GM19328 (cell line): ENCODE results near the gene TRABD2B.
A peak's percentile ranks its signal among the peaks of the same experiment; 100 is the strongest.

Source experiments
- ATAC-seq: cut with Tn5 transposase; IDR thresholded peaks from one replicate; pipeline ENCODE4 v1.9.1; 2021; ENCODE audit warnings: mild to moderate bottlenecking, moderate library complexity; ENCODE audit not compliant: unreplicated experiment

TRABD2B gene

DNA sequence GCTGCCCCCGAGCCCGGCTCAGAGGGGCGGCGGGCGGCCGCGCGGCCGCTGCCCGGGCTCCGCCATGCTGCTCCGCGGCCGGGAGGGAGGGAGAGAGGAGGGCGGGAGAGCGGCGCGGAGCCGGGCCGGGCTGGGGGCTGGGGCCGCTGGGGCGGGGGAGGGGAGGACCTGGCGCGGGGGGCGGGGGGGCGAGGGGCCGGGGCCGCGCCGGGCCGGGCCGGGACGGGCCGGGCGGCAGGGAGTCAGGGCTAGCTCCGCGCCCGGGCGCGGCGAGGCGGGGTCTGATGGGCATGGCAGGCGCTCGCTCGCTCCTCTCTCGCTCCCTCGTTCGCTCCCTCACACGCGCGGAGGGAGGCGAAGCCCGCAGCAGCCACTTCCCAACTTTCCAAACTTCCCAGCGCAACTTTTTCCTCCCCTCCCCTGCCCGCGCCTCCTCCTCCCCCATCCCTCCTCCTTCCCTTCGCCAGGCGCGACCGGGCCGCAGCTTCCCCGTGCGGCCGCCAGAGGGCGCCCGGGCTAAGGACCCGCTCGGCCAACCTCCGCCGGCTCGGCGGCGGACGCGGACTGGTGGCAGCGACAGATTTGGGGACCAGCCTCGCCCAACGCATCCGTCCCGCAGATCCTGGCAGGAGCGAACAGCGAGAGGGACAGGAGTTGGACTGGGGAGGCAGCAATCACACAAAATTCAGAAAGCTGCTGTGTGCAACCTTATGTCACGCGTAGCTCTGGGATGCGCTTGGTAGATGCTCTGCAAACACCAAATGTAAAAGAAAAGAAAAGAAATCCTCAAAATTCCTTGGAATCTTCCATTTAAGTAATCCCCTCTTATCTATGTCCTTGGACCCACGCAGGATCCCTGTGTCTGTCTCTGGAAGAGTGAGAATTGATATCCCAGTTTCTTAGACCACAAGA, at the start of gene TRABD2B:
Gene TRABD2B, minus strand, starts transcription at position 97 of the 912 bp plus-strand sequence.
- peak; percentile 72 for ATAC-seq

- no peak for ATAC-seq
These were observed 47.1 kb upstream of the TRABD2B start for GRCh38 chr1:48044311-48044710.

DNA sequence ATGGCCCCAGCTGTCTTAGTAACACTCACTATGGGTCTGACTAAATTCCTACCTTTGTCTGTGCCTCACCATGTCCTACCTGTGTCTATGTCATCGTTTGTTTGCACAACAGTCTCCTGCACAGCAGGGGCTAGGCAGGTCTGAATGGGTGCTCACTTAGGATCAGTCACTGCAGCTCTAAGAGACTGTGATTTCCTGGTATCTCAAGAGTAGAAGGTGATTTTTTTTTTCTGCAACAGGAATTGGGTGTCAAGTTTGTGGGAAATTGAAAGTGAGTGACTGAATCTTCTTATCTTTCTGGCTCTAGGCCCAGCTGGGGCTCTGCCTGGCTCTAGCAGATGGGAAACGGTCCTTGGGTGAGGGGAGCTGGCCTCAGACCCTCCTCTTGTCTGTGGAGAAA, 46.4 kb upstream of the TRABD2B start:
- ATAC-seq, result no peak

- ATAC-seq, result no peak
These were observed 43.0 kb upstream of the TRABD2B start for GRCh38 chr1:48040154-48040553.

- ATAC-seq, result no peak
These were observed 42.2 kb upstream of the TRABD2B start for GRCh38 chr1:48039088-48040054.

DNA sequence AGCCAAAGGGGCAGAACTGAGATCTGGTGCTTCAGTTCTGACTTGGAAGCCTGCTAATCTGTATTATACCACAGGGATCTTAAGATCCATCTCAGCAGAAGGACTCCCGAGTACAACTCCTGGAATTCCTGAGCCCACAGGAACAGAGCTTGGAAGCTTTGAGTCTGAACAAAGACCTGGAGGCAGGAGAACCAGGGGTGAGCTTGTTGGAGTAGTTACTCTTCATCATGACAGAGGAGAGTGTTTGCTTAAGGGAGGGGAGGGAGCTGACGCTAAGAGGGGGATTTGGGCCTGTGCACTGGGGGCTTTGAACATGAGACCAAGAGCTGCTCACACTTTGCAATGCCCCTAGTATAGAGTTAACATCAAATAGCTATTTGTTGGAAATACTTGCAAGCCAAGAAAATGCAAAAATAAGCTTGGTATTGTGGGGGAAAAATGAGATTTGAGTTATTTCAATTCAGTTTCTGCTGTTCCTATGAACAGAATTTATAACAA, 41.1 kb upstream of the TRABD2B start:
- no peak for ATAC-seq

DNA sequence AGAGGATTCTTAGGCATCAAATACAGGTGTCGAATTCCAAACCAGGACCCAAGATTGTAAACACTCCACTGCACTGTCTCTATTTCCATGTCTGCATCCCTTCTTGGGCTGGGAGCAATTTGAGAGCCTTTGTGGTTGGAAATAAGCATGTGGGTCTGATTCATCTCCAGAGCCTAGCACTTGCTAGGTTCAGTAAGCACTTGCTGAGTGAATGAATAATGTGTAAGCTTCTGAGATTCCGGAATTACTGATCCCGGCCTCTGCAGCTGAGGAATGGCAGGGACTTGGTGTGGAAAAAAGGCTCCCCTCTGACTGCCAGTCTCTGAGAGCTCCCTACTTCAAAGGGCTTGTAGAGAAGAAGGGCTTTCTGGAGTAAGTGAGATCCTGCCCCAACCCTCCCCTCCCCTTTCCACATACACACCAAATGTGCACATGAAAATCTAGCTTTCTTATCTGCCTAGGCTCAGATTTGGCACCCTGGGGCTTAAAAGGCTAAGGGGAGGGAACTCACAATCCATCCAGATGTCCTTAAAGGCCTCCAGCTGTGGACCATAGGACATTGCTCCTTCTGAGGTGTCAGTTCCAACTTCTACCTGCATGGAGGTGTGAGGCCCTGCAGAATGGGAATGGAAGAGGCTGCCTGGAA, 39.6 kb upstream of the TRABD2B start:
- no peak for ATAC-seq

DNA sequence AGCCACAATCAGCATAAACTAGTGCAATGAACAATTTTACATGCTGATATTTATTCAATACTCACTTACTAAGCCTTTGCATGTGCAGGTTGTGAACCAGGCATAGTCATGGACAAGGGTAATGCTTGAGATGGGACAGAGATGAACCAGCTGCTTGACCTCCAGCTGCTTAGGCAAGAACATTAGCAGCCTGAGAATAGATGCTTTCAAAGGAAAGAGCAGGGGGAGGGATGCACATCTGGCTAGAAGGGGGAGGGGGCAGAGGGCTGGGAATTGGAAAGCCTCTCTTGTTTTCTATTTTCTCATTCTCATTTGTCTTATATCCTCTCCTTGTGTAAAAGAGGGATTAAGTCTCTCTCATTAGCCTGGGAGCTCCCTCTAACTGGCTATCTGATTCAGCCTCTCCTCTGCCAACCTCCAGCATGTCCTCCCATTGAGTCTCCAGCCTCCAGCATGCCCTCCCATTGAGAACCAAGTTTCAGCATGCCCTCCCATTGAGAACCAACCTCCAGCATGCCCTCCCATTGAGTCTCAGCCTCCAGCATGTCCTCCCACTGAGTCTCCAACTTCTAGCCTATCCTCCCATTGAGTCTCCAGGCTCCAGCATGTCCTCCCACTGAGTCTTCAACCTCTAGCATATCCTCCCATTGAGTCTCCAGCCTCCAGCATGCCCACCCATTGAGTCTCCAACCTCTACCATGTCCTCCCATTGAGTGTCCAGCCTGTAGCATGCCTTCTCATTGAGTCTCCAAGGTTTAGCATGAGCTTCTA, 38.4 kb upstream of the TRABD2B start:
- ATAC-seq, result no peak

GRCh38 chr1:48033495-48034045, 36.4 kb upstream of the TRABD2B start:
- ATAC-seq, result no peak

GRCh38 chr1:48031676-48032075, 34.5 kb upstream of the TRABD2B start:
- ATAC-seq, result no peak

DNA sequence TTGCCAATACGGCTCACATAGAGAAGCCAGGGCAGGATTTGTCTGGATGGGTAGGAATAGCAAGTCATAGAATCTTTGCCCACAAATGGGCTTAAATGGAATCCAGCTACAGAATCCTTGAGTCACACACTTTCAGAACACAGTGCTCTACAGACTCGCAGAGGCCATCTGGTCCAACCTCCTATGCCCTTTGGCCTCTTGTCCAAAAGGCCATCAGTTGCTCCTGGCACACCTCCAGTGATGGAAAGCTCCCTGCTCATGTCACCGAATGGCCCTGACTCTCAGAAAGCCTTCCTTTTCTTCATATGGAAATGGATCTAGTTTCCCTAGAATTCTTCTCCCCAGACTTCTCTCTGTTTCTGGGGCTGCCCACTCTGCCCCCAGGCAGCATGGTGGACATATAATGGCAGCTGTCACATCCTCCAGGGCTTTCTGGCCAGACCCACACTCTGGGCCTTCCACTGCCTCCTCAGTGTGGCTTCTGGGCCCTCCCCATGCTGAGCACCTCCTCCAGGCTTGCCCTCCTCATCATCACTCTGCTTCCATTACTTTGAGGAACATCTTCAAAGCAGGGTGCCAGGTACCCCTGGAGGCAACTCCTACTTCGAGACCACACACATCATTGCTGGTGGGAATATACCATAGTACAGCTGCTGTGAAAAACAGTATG, 33.6 kb upstream of the TRABD2B start:
- no peak for ATAC-seq

DNA sequence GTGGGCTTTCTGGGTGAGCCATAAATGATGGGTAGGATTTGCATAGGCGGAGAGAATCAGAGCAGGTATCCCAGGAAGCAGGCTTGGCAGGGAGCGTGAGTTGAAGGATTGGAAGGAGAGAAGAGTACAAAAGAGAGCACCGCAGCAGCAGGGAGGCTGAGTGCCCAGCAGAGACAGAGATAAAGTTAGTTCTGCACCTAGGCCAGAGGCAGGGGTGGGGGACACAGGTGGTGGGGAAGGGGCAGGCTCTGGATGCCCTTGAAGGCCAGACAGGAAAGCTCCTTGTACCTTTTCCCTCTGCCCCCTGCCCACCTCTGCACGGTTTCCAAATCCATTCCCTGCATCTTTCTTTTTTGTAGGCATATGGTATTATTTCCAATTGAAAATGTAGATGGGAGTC, 33.0 kb upstream of the TRABD2B start:
- ATAC-seq, result no peak

GRCh38 chr1:48028218-48029069, 31.3 kb upstream of the TRABD2B start:
- no peak for ATAC-seq

- ATAC-seq, result no peak
These were observed 30.3 kb upstream of the TRABD2B start for GRCh38 chr1:48027533-48027835.

GRCh38 chr1:48026701-48027532, 29.7 kb upstream of the TRABD2B start:
- no peak for ATAC-seq

DNA sequence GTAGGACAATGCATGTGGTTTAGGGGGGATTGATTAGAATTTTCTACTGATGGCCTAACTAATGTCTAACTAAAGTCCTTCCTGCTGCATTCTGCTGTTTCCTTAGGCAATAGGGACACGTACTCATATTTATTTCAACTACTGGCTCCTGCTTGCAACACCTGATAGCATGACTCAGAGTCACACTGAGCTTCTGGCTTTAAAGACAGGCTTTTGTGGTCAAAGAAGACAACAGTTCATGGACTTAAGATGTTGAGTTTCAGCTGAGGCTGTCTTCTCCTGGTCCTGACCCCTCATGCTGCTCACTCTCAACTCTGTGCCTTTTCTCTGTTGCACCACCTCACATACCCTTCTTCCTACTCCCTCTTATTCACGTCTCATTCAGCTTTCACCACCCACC, 29.1 kb upstream of the TRABD2B start:
- ATAC-seq, result no peak

DNA sequence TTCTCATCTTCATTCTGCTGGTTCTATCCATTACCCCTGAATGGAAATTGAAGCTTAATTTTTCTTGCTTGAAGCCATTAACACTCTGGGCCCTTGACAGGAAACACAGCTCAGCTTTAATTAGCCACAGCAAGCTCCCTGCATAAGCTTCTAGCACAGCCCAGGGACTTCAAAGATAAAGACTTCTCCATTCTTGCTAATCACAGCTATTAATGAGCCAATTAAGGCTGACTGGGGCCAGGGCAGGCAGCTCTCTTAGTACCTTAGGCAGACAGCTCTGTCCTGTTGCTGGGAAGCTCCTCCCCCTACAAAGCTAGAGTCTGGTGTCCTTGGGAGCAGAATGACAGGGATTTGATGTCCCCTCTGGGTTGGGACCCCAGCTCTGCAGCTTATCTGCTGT, 27.9 kb upstream of the TRABD2B start:
- no peak for ATAC-seq

DNA sequence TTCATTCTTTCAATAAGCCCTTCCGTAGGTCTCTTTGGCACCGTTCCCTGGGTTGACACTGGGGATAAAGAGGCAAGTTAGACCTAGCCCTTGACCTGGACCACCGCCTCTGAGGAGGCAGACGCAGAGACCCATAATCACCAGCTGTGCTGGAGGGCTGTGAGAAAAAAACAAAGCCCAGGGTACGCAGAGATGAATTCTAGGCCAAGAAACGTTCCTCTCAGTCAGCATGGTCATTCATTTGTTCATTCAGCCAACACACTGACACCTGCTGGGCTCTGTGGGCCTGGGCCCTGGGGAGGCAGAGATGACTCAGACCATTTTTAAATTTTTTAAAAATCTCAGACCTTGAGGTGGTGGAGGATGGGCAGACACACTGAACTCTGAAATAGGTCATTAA, 26.3 kb upstream of the TRABD2B start:
- ATAC-seq, result no peak
